ENCODE measurements around the gene EIPR1.

DNA sequence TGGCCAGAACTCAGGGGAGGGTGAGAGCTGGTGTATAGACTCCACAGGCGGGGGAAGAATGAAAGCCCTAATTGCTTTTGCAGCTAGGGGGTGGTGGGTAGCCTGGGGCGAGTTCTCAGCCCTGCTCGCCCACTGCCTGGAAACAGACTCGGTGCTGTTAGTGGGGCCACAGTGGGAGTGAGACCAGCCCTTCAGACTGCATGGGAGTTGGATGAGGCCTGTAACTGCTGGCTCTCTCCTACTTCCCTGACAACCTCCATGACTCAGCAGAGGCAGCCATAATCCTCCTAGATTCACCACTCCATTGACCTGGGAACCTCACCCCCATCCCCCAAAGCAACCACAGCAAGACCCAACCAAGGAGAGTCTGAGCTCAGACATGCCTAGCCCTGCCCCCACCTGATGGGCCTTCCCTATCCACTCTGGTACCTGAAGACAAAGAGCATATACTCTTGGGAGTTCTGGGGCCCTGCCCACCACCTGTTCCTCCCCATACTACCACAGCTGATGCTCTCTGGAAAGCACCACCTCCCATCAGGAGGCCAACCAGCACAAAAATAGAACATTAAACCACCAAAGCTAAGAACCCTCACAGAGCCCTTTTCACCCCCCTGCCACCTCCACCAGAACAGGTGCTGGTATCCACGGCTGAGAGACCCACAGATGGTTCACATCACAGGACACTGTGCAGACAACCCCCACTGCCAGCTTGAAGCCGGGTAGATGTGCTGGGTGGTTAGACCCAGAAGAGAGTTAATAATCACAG lies 226.3 kb downstream of the EIPR1 start:
- TF ChIP-seq POLR2A (IDR thresholded peaks at IDR 0.05; ENCODE audit: low read depth) = no peak
- TF ChIP-seq, protein P1, sequence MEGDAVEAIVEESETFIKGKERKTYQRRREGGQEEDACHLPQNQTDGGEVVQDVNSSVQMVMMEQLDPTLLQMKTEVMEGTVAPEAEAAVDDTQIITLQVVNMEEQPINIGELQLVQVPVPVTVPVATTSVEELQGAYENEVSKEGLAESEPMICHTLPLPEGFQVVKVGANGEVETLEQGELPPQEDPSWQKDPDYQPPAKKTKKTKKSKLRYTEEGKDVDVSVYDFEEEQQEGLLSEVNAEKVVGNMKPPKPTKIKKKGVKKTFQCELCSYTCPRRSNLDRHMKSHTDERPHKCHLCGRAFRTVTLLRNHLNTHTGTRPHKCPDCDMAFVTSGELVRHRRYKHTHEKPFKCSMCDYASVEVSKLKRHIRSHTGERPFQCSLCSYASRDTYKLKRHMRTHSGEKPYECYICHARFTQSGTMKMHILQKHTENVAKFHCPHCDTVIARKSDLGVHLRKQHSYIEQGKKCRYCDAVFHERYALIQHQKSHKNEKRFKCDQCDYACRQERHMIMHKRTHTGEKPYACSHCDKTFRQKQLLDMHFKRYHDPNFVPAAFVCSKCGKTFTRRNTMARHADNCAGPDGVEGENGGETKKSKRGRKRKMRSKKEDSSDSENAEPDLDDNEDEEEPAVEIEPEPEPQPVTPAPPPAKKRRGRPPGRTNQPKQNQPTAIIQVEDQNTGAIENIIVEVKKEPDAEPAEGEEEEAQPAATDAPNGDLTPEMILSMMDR (IDR thresholded peaks at IDR 0.05) = no peak
- TF ChIP-seq EP300 (IDR thresholded peaks at IDR 0.05) = no peak

Measured in esophagus muscularis mucosa (tissue), 4 donors.